Astrocyte of the cerebellum (primary cell): ENCODE measurements around the gene MAPRE2.

ENCODE experiments used
- DNase-seq: peaks from one replicate; pipeline ENCODE4 v3.0.0-alpha.2; 2011; ENCODE audit warnings: low read depth
- H3K4me3 ChIP-seq: 2 replicates; pipeline ENCODE4 v1.5.1; 2011; ENCODE audit warnings: mild to moderate bottlenecking, low read depth, low read length, moderate library complexity
- in situ Hi-C: cut with HindIII; loops from 2 replicates; pipeline ENCODE4 v1.10.0; 2017; ENCODE audit warnings: low sequenced_read_pairs
- TF ChIP-seq, protein P1 (sequence below): IDR thresholded peaks from 2 replicates; pipeline ENCODE4 v1.5.1; 2012; ENCODE audit warnings: low read length, low read depth, moderate library complexity, mild to moderate bottlenecking; ENCODE audit errors: missing control alignments

The MAPRE2 gene

DNA sequence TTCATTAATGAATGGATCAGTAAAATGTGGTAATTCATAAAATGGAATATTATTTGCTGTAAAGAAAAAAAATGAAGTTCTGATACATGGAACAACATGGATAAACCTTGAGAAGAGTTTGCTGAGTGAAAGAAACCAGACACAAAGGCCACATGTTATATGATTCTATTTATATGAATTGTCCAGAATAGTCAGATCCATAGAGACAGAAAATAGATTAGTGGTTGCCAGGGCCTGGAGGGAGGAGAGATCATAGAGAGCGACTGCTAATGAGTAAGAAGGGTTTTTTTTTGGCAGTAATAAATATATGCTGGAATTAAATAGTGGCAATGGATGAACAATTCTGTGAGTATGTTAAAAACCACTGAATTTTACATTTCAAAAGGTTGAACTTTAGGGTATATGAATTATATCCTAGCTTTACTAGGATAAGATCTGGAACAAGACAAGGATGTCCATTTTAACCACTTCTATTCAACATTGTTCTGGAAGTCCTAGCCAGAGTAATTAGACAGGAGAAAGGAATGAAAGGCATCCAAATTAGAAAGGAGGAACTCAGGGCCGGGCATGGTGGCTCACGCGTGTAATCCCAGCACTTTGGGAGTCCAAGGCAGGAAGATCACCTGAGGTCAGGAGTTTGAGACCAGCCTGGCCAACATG lies 48.8 kb downstream of the MAPRE2 start:
- in situ Hi-C loops, result no loop called here
- no peak for DNase-seq
- H3K4me3 ChIP-seq, result no peak overlapping the region
- TF ChIP-seq, protein P1, sequence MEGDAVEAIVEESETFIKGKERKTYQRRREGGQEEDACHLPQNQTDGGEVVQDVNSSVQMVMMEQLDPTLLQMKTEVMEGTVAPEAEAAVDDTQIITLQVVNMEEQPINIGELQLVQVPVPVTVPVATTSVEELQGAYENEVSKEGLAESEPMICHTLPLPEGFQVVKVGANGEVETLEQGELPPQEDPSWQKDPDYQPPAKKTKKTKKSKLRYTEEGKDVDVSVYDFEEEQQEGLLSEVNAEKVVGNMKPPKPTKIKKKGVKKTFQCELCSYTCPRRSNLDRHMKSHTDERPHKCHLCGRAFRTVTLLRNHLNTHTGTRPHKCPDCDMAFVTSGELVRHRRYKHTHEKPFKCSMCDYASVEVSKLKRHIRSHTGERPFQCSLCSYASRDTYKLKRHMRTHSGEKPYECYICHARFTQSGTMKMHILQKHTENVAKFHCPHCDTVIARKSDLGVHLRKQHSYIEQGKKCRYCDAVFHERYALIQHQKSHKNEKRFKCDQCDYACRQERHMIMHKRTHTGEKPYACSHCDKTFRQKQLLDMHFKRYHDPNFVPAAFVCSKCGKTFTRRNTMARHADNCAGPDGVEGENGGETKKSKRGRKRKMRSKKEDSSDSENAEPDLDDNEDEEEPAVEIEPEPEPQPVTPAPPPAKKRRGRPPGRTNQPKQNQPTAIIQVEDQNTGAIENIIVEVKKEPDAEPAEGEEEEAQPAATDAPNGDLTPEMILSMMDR, result no peak

DNA sequence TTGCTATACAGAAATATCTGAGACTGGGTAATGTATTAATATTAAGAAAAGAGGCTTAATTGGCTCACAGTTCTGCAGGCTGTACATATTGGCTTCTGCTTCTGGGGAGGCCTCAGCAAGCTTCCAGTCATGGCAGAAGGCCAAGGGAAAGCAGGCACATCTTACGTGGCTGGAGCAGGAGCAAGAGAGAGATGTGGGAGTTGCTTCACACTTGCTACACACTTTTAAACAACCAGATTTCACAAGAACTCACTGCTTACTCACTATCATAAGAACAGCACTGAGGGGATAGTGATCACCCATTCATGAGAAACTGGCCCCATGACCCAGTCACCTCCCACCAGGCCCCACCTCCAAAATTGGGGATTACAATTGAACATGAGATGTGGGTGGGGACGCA lies 50.6 kb downstream of the MAPRE2 start:
- in situ Hi-C loops, result no loop called here
- no peak overlapping the region for H3K4me3 ChIP-seq
- DNase-seq, result no peak
- TF ChIP-seq, protein P1, result no peak

DNA sequence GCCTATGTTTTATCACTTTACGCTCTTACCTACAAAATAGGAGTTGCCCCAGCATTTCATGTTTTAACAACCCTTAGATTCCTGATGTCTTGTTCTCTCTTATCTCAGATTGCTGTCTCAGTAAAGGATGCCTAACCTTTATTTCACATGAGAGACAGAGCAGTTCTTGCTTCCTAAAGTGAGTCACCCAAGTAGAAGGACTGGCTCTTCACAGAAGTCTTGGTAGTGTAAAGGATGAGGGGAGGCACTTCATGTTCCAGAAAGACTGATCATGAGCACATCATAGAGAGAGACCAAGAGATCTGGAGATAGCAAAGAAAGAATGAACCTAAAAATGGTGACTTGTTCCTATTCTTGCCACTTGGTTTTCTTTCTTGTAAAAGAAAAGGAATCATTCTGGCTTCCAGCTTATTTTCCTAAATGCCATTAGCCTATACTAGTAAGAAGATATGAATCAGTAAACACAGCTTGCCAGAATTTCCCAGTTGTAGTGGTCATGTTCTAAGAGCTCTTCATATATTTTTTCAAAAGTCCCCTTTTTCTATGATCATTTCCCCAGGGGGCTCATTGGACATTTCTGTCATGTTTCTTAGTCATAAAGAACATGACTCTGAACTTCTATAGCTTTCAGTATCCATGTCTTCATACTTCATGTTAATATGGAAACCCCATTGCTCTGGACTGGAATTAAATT lies 54.9 kb downstream of the MAPRE2 start:
- DNase-seq, result no peak
- H3K4me3 ChIP-seq, result no peak overlapping the region
- in situ Hi-C loops, result no loop called here
- TF ChIP-seq, protein P1, result no peak

DNA sequence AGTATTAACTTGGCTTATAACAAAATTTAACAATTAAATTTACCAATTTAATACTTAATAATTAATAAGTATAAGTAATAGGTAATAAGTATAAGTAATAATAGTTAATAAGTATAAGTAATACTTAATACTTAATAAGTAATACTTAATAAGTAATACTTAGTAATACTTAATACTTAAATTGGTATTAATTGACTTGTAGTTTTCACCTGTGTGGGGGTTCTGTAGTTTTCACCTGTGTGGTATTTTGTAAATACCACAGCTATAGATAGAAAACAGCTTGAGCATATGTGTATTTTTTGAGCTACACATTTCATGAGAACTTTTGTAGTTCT lies 55.4 kb downstream of the MAPRE2 start:
- in situ Hi-C loops, result no loop called here
- DNase-seq, result no peak
- TF ChIP-seq, protein P1, result no peak
- no peak overlapping the region for H3K4me3 ChIP-seq

DNA sequence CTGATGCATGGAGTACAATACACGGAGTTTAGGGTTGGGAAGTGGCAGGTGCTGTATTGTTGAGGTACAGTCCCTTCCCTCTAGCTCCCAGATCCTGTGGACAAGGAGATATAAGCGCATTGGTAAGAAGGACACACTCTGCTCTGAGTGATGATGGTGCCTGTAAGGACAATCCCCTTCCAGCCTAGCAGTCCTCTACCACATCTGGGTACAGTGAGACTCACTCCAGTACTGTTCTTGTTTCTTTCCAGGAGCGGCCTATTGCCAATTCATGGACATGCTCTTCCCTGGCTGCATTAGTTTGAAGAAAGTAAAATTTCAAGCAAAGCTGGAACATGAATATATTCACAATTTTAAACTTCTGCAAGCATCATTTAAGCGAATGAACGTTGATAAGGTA lies 56.0 kb downstream of the MAPRE2 start:
- TF ChIP-seq, protein P1, result no peak
- in situ Hi-C loops, result no loop called here

DNA sequence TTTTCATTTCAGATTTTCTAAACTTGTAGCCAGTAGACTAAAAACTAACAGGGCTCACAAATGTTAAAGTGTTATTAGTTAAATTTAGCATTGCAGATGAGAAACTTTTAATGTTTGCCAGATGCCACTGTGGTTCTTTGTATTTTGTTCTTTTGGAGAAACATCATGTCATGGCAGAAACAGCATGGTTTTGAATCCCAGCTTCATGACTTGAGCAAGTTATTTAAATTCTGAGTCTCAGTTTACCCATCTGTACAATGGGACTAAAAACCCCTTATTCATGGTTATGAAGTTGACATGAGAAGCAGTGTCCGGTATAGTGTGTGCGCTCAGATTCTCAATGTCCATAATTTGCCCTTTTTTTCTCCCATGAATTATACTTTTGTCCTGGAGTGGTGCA lies 56.5 kb downstream of the MAPRE2 start:
- TF ChIP-seq, protein P1, result no peak
- no peak overlapping the region for H3K4me3 ChIP-seq
- DNase-seq, result no peak
- in situ Hi-C loops, result no loop called here

More for the DNA sequence above, 56.0 kb downstream of the MAPRE2 start:
- no peak for DNase-seq
- no peak overlapping the region for H3K4me3 ChIP-seq

DNA sequence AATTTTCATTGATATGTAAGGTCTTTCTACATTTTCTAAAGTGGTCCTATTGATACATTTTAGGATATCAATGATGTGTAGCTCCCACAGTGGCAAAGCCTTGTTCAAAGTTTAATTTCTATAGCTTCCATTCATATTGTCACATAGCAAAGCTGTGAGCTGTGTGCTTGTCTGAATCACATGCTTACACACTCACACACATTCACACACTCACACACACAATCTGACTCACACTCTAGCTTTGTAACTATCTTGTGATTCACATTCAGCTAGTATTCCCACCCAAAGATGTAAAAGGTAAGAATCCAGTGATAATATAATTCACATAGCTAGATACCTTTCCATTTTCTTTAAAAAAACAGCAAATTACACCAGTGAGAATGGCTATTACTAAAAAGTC lies 58.7 kb downstream of the MAPRE2 start:
- in situ Hi-C loops, result no loop called here
- H3K4me3 ChIP-seq, result no peak overlapping the region
- DNase-seq, result no peak
- TF ChIP-seq, protein P1, result no peak
